GM18505 (cell line): ENCODE measurements around the gene GABRR1.

Experiments
- ATAC-seq: cut with Tn5 transposase; IDR thresholded peaks from one replicate; pipeline ENCODE4 v1.9.1; 2021; ENCODE audit not compliant: unreplicated experiment
- POLR2A ChIP-seq: IDR thresholded peaks from 4 replicates; pipeline ENCODE4 v1.6.1; 2011; ENCODE audit warnings: borderline replicate concordance; ENCODE audit not compliant: insufficient read depth, insufficient read length; ENCODE audit errors: extremely low read depth

Gene GABRR1

GRCh38 chr6:89160331-89161092 is 56.6 kb downstream of the GABRR1 start:
- no peak for TF ChIP-seq POLR2A
- no peak for ATAC-seq

GRCh38 chr6:89154131-89154530 is 63.0 kb downstream of the GABRR1 start:
- ATAC-seq = no peak

GRCh38 chr6:89148016-89148750 is 69.0 kb downstream of the GABRR1 start:
- no peak for TF ChIP-seq POLR2A
- ATAC-seq = no peak

More at GRCh38 chr6:89154131-89154530, 63.0 kb downstream of the GABRR1 start:
- no peak for TF ChIP-seq POLR2A

- TF ChIP-seq POLR2A = no peak
- ATAC-seq = no peak
These were observed 70.1 kb downstream of the GABRR1 start for GRCh38 chr6:89146718-89147700.

GRCh38 chr6:89145956-89146717 is 71.0 kb downstream of the GABRR1 start, which contains the start of gene PM20D2:
Gene PM20D2, plus strand, starts transcription at chr6:89146055. Its CDS starts 90 bp downstream, at chr6:89146145.
- ATAC-seq = peak; percentile 68
- peak; percentile 16 for TF ChIP-seq POLR2A

- no peak for TF ChIP-seq POLR2A
- ATAC-seq = peak; percentile 50
These were observed 71.8 kb downstream of the GABRR1 start for GRCh38 chr6:89145091-89145955.

GRCh38 chr6:89144354-89144906 is 72.7 kb downstream of the GABRR1 start:
- ATAC-seq = no peak
- no peak for TF ChIP-seq POLR2A

- no peak for TF ChIP-seq POLR2A
- no peak for ATAC-seq
These were observed 76.6 kb downstream of the GABRR1 start for GRCh38 chr6:89140347-89141156.

- no peak for ATAC-seq
- TF ChIP-seq POLR2A = no peak
These were observed 77.4 kb downstream of the GABRR1 start for GRCh38 chr6:89139509-89140346.

- no peak for ATAC-seq
- no peak for TF ChIP-seq POLR2A
These were observed 79.0 kb downstream of the GABRR1 start for GRCh38 chr6:89138173-89138572.
